Upper lobe of left lung (tissue), 4 donors: ENCODE measurements around the gene ACVR1B.

Experiments
- POLR2A ChIP-seq, 4 donors: fragments of 450-650 bp; IDR thresholded peaks; one replicate each; pipeline ENCODE4 v1.5.1; 2016 to 2017; ENCODE audit warnings: antibody characterized with exemption in 4 of 4, mild to moderate bottlenecking in 2 of 4
- POLR2AphosphoS5 ChIP-seq, 2 donors: sonication (generic); formaldehyde crosslinking; IDR thresholded peaks; one replicate each; pipeline ENCODE4 v1.5.1; 2017; ENCODE audit warnings: antibody characterized with exemption in 2 of 2
- TF ChIP-seq, protein P1 (sequence below), 6 experiments: fragments of 450-650 bp in 4 of 6; fragments of 200-600 bp in 2 of 6; sonication (generic) in 2 of 6; IDR thresholded peaks; one replicate each; pipeline ENCODE4 v1.5.1; 2016 to 2019; ENCODE audit warnings: antibody characterized with exemption in 6 of 6

DNA sequence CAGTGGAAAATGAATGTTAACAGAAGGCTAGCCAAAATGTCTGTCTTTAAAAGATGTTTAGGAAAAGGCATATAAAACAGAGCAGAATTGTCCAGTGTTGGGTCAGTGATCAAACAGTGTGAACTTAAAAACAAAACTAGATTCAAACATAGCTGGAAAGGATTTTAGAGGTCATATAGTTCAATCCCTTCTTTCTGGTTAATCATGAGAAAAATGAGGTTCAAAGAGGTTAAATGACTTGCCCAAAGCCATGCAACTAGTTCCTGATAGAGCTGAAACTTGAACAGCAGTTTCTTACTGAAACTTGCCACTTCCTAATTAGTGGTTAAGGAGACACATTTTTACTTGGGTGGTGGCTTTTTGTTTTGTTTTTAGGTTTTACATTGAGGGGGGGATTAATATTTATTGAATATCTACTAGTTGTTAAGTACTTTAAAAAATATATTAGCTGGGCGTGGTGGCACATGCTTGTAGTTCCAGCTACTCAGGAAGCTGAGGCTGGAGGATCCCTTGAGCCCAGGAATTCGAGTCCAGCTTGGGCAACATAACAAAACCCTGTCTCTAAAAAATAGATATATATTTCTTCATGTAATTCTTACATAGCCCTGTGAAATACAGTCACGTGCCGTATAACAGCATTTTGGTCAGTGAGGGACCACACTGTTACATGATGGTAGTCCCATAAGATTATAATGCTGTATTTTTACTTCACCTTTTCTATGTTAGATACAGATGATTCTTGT is 20.4 kb downstream of the ACVR1B start:
- TF ChIP-seq, protein P1, sequence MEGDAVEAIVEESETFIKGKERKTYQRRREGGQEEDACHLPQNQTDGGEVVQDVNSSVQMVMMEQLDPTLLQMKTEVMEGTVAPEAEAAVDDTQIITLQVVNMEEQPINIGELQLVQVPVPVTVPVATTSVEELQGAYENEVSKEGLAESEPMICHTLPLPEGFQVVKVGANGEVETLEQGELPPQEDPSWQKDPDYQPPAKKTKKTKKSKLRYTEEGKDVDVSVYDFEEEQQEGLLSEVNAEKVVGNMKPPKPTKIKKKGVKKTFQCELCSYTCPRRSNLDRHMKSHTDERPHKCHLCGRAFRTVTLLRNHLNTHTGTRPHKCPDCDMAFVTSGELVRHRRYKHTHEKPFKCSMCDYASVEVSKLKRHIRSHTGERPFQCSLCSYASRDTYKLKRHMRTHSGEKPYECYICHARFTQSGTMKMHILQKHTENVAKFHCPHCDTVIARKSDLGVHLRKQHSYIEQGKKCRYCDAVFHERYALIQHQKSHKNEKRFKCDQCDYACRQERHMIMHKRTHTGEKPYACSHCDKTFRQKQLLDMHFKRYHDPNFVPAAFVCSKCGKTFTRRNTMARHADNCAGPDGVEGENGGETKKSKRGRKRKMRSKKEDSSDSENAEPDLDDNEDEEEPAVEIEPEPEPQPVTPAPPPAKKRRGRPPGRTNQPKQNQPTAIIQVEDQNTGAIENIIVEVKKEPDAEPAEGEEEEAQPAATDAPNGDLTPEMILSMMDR (IDR thresholded peaks at IDR 0.05) = no peak
- TF ChIP-seq POLR2A (IDR thresholded peaks at IDR 0.05) = no peak
- no peak for TF ChIP-seq POLR2AphosphoS5 (IDR thresholded peaks at IDR 0.05)
